H9 (cell line): ENCODE data around the gene PATE1. TPM values are rescaled to one million over a fixed set of nuclear protein-coding genes. Genes with fewer than 3 reads are reported as not detected.

ENCODE experiments used
- DNase-seq: peaks from one replicate; pipeline ENCODE4 v3.0.0-alpha.2; 2017
- H2AFZ ChIP-seq: one replicate; pipeline ENCODE4 v1.6.1; 2013; ENCODE audit warnings: mild to moderate bottlenecking, low read length, control low read depth, moderate library complexity
- H2AK5ac ChIP-seq: 2 replicates; pipeline ENCODE4 v1.6.1; 2013; ENCODE audit warnings: low read length, control low read depth, mixed read lengths; ENCODE audit not compliant: insufficient read length
- H2BK120ac ChIP-seq: one replicate; pipeline ENCODE4 v1.6.1; 2013; ENCODE audit warnings: low read depth, mild to moderate bottlenecking, low read length, control low read depth, inconsistent platforms; ENCODE audit not compliant: poor library complexity, severe bottlenecking
- H2BK12ac ChIP-seq: 2 replicates; pipeline ENCODE4 v1.6.1; 2013; ENCODE audit warnings: low read length, control low read depth, mixed read lengths, low read depth; ENCODE audit not compliant: insufficient read length
- H2BK15ac ChIP-seq: 2 replicates; pipeline ENCODE4 v1.6.1; 2013; ENCODE audit warnings: low read depth, low read length, control low read depth
- H2BK20ac ChIP-seq: one replicate; pipeline ENCODE4 v1.6.1; 2013; ENCODE audit warnings: low read depth, mild to moderate bottlenecking, low read length, control low read depth, inconsistent platforms; ENCODE audit not compliant: poor library complexity, severe bottlenecking
- H2BK5ac ChIP-seq: 2 replicates; pipeline ENCODE4 v1.6.1; 2013; ENCODE audit warnings: low read length, control low read depth, mixed read lengths; ENCODE audit not compliant: insufficient read length
- H3K14ac ChIP-seq: 2 replicates; pipeline ENCODE4 v1.6.1; 2013; ENCODE audit warnings: low read length, control low read depth; ENCODE audit not compliant: insufficient read depth
- H3K18ac ChIP-seq: 2 replicates; pipeline ENCODE4 v1.6.1; 2013; ENCODE audit warnings: low read depth, mild to moderate bottlenecking, mixed read lengths, low read length, control low read depth; ENCODE audit not compliant: insufficient read length
- H3K23ac ChIP-seq: 2 replicates; pipeline ENCODE4 v1.6.1; 2013; ENCODE audit warnings: low read length, control low read depth, mixed read lengths, low read depth; ENCODE audit not compliant: insufficient read length
- H3K23me2 ChIP-seq: 2 replicates; pipeline ENCODE4 v1.6.1; 2013; ENCODE audit warnings: low read depth, mild to moderate bottlenecking, mixed read lengths, low read length, control low read depth; ENCODE audit not compliant: insufficient read length, poor library complexity, severe bottlenecking
- H3K27ac ChIP-seq: 2 replicates; pipeline ENCODE4 v1.5.1; 2013; ENCODE audit warnings: low read length, control low read depth, mixed read lengths, low read depth; ENCODE audit not compliant: insufficient read length
- H3K27me3 ChIP-seq: 2 replicates; pipeline ENCODE4 v1.6.1; 2013; ENCODE audit warnings: low read length, control low read depth, inconsistent platforms; ENCODE audit not compliant: insufficient read depth
- H3K4ac ChIP-seq: 2 replicates; pipeline ENCODE4 v1.6.1; 2013; ENCODE audit warnings: low read depth, mild to moderate bottlenecking, control low read depth, inconsistent platforms, low read length, moderate library complexity
- H3K4me1 ChIP-seq: 2 replicates; pipeline ENCODE4 v1.6.1; 2013; ENCODE audit warnings: low read length, control low read depth, inconsistent platforms; ENCODE audit not compliant: insufficient read depth
- H3K4me2 ChIP-seq: 2 replicates; pipeline ENCODE4 v1.6.1; 2013; ENCODE audit warnings: low read length, control low read depth, mixed read lengths; ENCODE audit not compliant: insufficient read length, insufficient read depth
- H3K56ac ChIP-seq: 2 replicates; pipeline ENCODE4 v1.6.1; 2013; ENCODE audit warnings: low read depth, mild to moderate bottlenecking, mixed read lengths, low read length, control low read depth; ENCODE audit not compliant: insufficient read length
- H3K79me1 ChIP-seq: 2 replicates; pipeline ENCODE4 v1.6.1; 2013; ENCODE audit warnings: low read depth, mild to moderate bottlenecking, moderate library complexity, low read length, control low read depth, inconsistent platforms; ENCODE audit not compliant: insufficient read depth, poor library complexity, severe bottlenecking
- H3K79me2 ChIP-seq: 2 replicates; pipeline ENCODE4 v1.6.1; 2013; ENCODE audit warnings: low read length, control low read depth, inconsistent platforms; ENCODE audit not compliant: insufficient read depth
- H3K9ac ChIP-seq: 2 replicates; pipeline ENCODE4 v1.6.1; 2013; ENCODE audit warnings: low read length, control low read depth, mixed read lengths; ENCODE audit not compliant: insufficient read length; ENCODE audit errors: extremely low read depth
- H3K9me3 ChIP-seq: one replicate; pipeline ENCODE4 v1.6.1; 2013; ENCODE audit warnings: low read depth, low read length, inconsistent platforms; ENCODE audit not compliant: control insufficient read depth
- H3T11ph ChIP-seq: one replicate; pipeline ENCODE4 v1.6.1; 2013; ENCODE audit warnings: mild to moderate bottlenecking, low read length, control low read depth, inconsistent platforms
- H4K20me1 ChIP-seq: one replicate; pipeline ENCODE4 v1.6.1; 2013; ENCODE audit not compliant: control insufficient read depth, insufficient read length, insufficient read depth
- H4K5ac ChIP-seq: 2 replicates; pipeline ENCODE4 v1.6.1; 2013; ENCODE audit warnings: low read depth, mild to moderate bottlenecking, mixed read lengths, low read length, control low read depth; ENCODE audit not compliant: insufficient read length
- H4K8ac ChIP-seq: replicated peaks from 2 replicates; pipeline ENCODE4 v1.6.1; 2013; ENCODE audit warnings: low read length, control low read depth, mixed read lengths, low read depth; ENCODE audit not compliant: insufficient read length
- H4K91ac ChIP-seq: 2 replicates; pipeline ENCODE4 v1.6.1; 2013; ENCODE audit warnings: low read depth, mild to moderate bottlenecking, moderate library complexity, mixed read lengths, low read length, control low read depth; ENCODE audit not compliant: insufficient read length
- H3K27ac Mint-ChIP-seq, 3 experiments: 2 replicates in 2 of 3; 3 replicates in 1 of 3; pipeline ENCODE4 v1.8.0; 2020 to 2021; ENCODE audit warnings: mixed read lengths in 3 of 3, mild to moderate bottlenecking in 1 of 3, moderate library complexity in 1 of 3
- H3K27me3 Mint-ChIP-seq: 2 replicates; pipeline ENCODE4 v1.8.0; 2021; ENCODE audit warnings: low read depth, mild to moderate bottlenecking, moderate library complexity, mixed read lengths
- H3K36me3 Mint-ChIP-seq, 3 experiments: 2 replicates in 2 of 3; 3 replicates in 1 of 3; pipeline ENCODE4 v1.8.0; 2020 to 2021; ENCODE audit warnings: low read depth in 3 of 3, mixed read lengths in 3 of 3; ENCODE audit not compliant: insufficient read depth in 1 of 3
- H3K4me1 Mint-ChIP-seq, 2 experiments: 2 replicates each; pipeline ENCODE4 v1.8.0; 2020; ENCODE audit warnings: mixed read lengths in 2 of 2
- H3K4me3 Mint-ChIP-seq, 2 experiments: 2 replicates in 1 of 2; 3 replicates in 1 of 2; pipeline ENCODE4 v1.8.0; 2020 to 2021; ENCODE audit warnings: mild to moderate bottlenecking in 2 of 2, mixed read lengths in 2 of 2, moderate library complexity in 1 of 2
- H3K9me3 Mint-ChIP-seq, 2 experiments: 2 replicates in 1 of 2; 3 replicates in 1 of 2; pipeline ENCODE4 v1.8.0; 2020; ENCODE audit warnings: mild to moderate bottlenecking in 2 of 2, mixed read lengths in 2 of 2, moderate library complexity in 1 of 2
- CTCF ChIP-seq: fragments of 200-600 bp; sonication (generic); conservative IDR thresholded peaks from 3 replicates; pipeline ENCODE4 v1.8.0; 2021; ENCODE audit warnings: antibody characterized with exemption, mild to moderate bottlenecking
- WGBS: extraction: QIAGEN DNeasy Blood & Tissue Kit; methylation state at CpG from one replicate; pipeline ENCODE4 v1.1.7; 2013; ENCODE audit warnings: missing lambda C conversion rate, low lambda C conversion rate, mixed read lengths; ENCODE audit not compliant: insufficient read length; ENCODE audit errors: extremely low coverage; 5-methylcytosine and 5-hydroxymethylcytosine counted together
- total RNA-seq: library from RNA; stranded (reverse); gene quantifications from 2 replicates; pipeline ENCODE4 v1.2.1, GENCODE V29; 2021

PATE1 gene
- total RNA-seq, 1 experiment from 2014 or later, result not detected

GRCh38 chr11:125773516-125773915 lies 27.4 kb downstream of the PATE1 start:
- 0 out of 2 replicates have a peak, but pooled peaks cover 2% of the 10 kb centered on the region for H3K4me1 ChIP-seq
- no CpG with 5 or more reads among the region's 3 CpGs for WGBS

More at GRCh38 chr11:125773516-125773915, 27.4 kb downstream of the PATE1 start:
- Histone ChIP-seq H2AFZ (no peak overlapping the region), H3K4ac (no peak overlapping the region), H3K9ac (no peak overlapping the region), H4K5ac (no peak overlapping the region), H3T11ph (no peak overlapping the region), H3K9me3 (no peaks in the 10 kb centered on the region), H3K18ac (no peak overlapping the region), H3K14ac (no peak overlapping the region), H4K8ac (no peak overlapping the region), H4K20me1 (no peaks in the 10 kb centered on the region), H2BK15ac (no peak overlapping the region), H3K23ac (no peak overlapping the region), H3K23me2 (no peaks in the 10 kb centered on the region), H3K4me2 (no peak overlapping the region), H2BK120ac (no peak overlapping the region), H2BK5ac (no peak overlapping the region), H3K79me1 (no peaks in the 10 kb centered on the region), H2BK12ac (no peak overlapping the region), H3K56ac (no peak overlapping the region), H4K91ac (no peak overlapping the region), H3K27ac (no peak overlapping the region), H3K79me2 (no peaks in the 10 kb centered on the region), H2AK5ac (no peak overlapping the region), H2BK20ac (no peak overlapping the region), H3K27me3 (no peaks in the 10 kb centered on the region)
- H3K27me3 Mint-ChIP-seq, result peaks cover 11% of the 10 kb centered on the region
- H3K4me3 Mint-ChIP-seq, result no peak overlapping the region
- TF ChIP-seq CTCF, result no peak
- no peaks in the 10 kb centered on the region for H3K9me3 Mint-ChIP-seq
- no peak for DNase-seq
- H3K36me3 Mint-ChIP-seq, result no peaks in the 10 kb centered on the region
- H3K4me1 Mint-ChIP-seq, result no peaks in the 10 kb centered on the region
- H3K27ac Mint-ChIP-seq, result no peak overlapping the region
